WI38 (cell line): ENCODE results near the gene TEKT3.
A peak's percentile ranks its signal among the peaks of the same experiment; 100 is the strongest.

ENCODE experiments used
- H3K4me3 ChIP-seq: 2 replicates; pipeline ENCODE4 v1.5.1; 2011; ENCODE audit warnings: low read depth, mild to moderate bottlenecking, control low read depth, low read length
- CTCF ChIP-seq: IDR thresholded peaks from 2 replicates; pipeline ENCODE4 v1.5.1; 2012; ENCODE audit warnings: low read depth, mild to moderate bottlenecking, control low read depth, low read length

TEKT3 gene

DNA sequence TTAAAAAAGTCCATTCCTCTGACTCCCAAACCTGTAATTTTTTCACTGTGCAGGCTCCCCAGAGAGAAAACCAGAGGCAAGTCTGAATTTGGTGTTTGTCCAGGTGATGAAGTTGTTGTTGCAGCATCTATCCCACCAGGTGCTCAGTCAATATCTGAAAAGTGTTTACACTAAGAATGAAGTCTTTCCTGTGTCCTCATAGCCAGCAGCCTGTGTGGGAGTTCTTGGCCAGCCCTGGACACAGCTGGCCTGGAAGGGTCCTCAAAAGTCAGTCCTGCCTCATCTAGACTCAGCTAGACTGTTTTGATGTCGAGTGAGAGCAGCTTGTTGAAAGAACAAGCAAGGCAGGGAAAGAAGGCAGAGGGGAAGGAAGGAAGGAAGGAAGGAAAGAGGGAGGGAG is 72.9 kb downstream of the TEKT3 start:
- no peak for TF ChIP-seq CTCF
- H3K4me3 ChIP-seq = no peak overlapping the region

GRCh38 chr17:15267996-15268395 is 73.4 kb downstream of the TEKT3 start:
- TF ChIP-seq CTCF = no peak

GRCh38 chr17:15266325-15267125 is 74.9 kb downstream of the TEKT3 start:
- TF ChIP-seq CTCF = no peak
- no peak overlapping the region for H3K4me3 ChIP-seq

More at GRCh38 chr17:15267996-15268395, 73.4 kb downstream of the TEKT3 start:
- no peak overlapping the region for H3K4me3 ChIP-seq

DNA sequence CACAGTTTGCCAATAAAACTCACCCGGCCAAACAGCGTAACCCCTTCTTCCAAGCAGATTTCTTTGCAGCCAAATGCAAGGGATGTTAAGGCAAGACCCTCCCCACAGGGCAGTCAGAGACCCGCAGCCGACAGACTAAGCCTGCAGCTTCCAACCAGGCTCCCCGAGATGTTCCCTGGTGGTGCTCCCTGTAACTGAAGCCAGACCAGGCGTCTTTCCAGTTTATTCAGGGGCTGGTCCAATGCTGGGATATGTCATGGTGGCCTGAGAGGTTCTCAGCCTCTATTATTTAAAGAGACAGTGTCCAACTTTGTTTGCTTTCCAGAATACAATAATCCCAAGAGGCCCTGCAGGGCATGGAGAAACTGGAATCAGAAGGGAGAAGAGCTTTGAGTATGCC is 76.3 kb downstream of the TEKT3 start, which contains the start of gene PMP22:
Gene PMP22 (minus strand): TSS at position 196 of the 400 bp plus-strand sequence. CDS start 4,599 bp downstream, outside the sequence.
- H3K4me3 ChIP-seq = no peak within 1 kb of the TSS
- TF ChIP-seq CTCF = no peak

GRCh38 chr17:15264542-15264941 is 76.9 kb downstream of the TEKT3 start:
- TF ChIP-seq CTCF = no peak
- H3K4me3 ChIP-seq = no peak overlapping the region

DNA sequence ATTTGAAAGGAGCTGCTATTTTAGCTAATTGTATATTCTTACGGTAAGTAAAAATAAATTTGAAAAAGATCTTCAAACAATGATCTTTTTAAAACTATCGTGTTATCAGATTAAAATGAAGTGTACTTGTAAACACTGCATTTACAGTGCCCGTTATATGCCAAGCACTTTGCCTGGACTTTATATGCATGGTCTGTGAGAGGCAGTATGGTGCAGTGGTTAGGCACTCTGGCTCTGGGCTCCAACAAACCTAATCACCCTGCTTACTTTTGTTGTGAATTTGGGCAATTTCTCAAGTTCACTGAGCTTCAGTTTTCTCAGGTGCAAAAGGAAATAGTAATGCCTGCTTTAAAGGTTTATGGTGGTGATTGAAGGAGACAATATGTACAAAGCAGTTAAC is 77.7 kb downstream of the TEKT3 start:
- peak overlapping the region; percentile 91 for H3K4me3 ChIP-seq
- no peak for TF ChIP-seq CTCF

GRCh38 chr17:15263206-15263579 is 78.2 kb downstream of the TEKT3 start:
- H3K4me3 ChIP-seq = peak overlapping the region; percentile 91
- no peak for TF ChIP-seq CTCF
